ENCODE results near the gene RMDN2.

DNA sequence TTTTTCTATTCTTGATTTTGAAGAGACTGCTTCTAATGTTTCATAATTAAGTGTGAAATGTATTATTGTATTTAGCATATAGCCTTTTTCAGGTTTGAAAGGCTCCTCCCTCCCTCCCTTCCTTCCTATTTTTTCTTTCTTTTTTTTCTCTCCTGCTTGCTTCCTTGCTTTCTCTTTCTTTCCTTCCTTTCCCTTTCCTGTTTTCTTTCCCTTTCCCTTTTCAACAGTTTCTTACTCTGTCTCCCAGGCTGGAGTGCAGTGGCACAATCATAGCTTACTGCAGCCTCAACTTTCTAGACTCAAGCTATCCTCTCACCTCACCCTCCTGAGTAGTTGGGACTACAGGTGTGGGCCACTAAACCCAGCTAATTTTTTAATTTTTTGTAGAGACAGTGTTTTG is 44.6 kb downstream of the RMDN2 start:
- TF ChIP-seq, protein P1, sequence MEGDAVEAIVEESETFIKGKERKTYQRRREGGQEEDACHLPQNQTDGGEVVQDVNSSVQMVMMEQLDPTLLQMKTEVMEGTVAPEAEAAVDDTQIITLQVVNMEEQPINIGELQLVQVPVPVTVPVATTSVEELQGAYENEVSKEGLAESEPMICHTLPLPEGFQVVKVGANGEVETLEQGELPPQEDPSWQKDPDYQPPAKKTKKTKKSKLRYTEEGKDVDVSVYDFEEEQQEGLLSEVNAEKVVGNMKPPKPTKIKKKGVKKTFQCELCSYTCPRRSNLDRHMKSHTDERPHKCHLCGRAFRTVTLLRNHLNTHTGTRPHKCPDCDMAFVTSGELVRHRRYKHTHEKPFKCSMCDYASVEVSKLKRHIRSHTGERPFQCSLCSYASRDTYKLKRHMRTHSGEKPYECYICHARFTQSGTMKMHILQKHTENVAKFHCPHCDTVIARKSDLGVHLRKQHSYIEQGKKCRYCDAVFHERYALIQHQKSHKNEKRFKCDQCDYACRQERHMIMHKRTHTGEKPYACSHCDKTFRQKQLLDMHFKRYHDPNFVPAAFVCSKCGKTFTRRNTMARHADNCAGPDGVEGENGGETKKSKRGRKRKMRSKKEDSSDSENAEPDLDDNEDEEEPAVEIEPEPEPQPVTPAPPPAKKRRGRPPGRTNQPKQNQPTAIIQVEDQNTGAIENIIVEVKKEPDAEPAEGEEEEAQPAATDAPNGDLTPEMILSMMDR (IDR thresholded peaks at IDR 0.05): no peak
- TF ChIP-seq POLR2AphosphoS5 (IDR thresholded peaks at IDR 0.05; ENCODE audit: low read depth, low read length): no peak
